Hematopoietic multipotent progenitor cell treated with erythropoietin and hydrocortisone succinate and interleukin-3 and kit ligand, for 17 days (in vitro differentiated cells): ENCODE results near the gene TMEM178B.

Experiments used
- DNase-seq: peaks from one replicate; pipeline ENCODE4 v3.0.0-alpha.2; 2015; ENCODE audit warnings: low spot score

Gene TMEM178B

DNA sequence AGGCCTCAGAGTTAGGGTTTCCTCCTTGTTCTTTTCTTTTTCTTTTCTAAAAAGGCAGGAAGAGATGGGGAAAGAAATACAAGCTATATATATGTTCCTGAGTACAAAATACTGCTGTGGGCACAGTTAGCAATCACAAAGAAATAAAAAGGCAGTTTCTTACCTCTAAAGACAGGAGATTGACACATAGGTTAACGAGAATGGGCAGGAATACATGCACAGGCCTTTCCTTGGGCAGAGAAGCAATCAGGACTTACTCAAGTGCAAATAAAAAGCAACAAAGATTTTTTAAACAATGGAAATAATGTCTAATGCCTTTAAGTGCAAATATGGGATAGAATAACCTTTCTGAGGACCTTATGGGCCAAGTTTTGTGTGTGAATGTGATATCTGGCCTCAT lies 357.8 kb downstream of the TMEM178B start:
- DNase-seq: no peak

DNA sequence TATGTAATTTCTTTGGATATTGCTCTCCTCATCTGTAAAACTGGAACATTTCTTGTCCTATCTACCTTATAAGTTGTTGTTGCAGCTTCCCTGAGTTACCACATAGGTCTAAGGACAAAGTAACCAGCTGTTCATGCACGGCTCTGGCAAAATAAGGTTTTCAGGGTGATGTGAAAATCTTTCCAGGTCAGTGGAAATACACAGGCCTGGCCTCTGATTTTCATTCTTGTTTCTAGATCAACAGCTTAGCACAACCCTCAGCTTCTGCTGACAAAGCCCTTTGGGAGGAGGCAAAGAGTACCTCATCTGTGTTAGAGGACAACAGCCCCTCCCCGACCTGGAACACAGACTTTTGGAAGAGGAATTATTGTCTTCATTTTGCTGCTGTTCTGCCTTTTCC lies 359.8 kb downstream of the TMEM178B start:
- no peak for DNase-seq

DNA sequence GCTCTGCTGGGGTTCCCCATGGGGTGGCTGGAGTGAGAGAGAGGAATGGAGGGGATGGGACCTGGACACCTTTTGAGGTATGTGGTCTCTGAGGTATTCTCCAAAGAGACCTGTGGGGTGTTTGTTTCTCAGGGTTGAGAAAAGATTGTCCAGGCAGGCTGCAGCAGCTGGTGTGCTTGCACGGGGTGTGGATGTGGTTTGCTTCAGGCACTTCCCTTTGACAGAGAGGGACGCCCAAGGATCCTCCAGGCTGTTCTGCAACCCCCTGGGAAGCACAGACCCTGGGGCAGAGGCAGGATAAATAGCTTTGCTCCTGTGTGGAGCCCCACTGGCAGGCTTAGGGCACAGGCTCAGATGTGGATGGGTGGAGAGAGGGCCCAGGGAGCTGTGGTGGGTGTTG lies 362.3 kb downstream of the TMEM178B start:
- no peak for DNase-seq

DNA sequence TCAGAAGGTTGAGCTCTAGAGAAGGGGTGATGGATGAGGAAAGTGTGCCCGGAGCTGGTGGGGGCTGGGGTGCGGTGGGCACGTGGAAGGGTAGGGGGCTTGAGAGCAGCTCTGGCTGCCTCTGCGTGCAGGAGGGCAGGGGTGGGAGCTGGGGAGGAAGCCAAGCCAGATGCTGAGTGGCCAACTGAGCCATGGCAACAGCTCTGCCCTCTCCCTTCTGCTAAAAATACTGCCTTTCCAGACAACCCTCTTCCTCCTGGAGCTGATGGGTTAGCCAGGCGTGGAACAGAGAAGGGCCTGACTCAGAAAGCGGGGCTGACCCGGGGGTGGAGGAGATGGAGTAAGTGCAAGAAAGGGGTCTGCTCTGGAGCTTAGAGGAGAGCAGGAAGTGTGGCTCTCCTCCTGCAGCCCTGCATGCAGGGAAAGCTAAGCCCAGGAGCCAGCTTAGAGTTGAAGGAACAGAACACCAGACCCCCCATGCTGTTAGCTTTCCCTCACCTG lies 362.8 kb downstream of the TMEM178B start:
- DNase-seq: no peak

DNA sequence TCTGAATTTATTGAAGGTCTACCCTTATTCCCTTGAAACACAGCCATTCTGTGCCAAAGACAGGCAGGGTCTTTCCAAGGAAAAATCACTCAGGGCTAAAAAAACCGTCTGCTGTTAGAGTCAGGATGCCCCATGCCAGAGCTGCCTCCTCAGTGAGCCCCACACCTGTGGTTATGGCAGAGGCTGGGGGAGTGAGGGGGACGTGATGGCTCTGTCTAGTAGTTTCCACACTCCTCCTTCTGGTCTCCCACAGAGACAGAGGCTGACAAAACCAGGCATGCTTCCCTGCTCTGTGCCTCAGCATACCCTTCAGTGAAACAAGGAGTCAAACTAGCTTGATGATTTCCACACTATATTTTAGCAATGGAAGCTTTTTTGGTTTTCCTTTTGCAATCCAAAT lies 365.3 kb downstream of the TMEM178B start:
- no peak for DNase-seq

DNA sequence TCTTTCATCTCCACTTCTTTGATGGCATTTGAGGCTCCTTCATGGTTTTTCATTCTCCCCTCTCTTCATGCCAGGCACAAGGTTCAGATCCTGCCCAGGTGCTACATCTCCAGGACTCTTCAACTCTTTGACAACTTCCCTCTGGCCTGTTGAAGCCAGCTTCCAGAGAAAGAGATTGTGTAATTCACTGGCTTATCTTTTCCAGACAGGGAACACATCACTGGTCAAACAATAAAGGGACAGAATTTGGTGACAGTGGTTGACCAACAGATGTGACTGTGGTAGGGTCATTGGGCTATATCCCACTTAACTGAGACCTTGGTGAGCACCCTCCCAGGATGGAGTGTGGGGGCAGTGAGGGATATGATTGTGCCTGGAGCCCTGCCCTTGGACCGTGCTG lies 365.9 kb downstream of the TMEM178B start:
- DNase-seq: no peak

DNA sequence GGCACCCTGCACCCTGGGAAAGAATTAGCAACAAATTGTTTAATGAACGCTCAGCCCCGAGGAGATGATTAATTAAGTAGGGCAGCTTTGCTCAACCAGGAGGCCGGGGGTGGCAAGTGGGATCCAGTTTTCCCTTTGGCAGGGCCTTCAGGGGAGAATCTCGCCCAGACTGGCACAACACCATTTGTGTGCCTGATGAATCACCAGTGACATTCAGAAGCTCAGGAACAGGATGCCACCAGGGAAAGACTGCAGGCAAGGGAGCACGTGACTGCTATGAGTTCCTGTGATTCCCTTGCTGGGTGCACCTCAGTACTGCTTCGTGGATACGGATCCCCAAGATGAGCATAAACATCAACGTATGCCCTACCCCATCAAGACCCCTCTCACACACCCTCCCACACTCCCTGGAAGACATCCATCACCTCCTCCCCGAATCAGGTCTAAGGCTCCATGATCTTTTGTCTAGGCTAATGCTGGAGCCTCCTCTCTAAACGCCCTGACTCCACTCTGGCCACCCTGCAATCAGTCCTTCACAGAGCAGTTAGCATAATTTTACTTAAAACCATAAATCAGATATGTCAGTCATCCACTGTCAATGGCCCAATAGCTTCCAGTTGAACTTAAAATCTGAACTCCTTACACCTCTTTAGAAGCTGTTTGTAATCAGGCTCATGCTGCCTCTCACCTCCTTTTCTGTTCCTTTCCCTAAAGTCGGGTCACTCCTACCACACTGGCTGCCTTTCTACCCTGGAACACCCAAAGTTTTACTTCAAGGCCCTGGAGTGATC lies 368.2 kb downstream of the TMEM178B start:
- DNase-seq: no peak

DNA sequence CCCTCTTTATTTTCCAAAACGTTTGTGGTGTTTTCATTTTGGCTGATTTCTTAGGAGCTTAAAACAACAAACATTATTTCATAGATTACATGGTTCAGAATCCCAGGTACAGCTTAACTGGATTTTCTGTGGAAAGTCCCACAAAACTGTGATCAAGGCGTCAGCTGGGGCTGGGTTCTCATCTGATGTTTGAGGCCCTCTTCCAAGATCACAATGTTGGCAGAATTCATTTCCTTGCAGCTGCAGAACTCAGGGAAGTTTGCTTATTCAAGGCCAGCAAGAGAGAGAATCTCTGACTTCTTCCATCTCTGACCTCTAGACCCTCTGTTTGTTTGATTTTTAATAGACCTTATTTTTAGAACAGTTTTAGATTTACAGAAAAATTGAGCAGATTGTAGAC lies 368.9 kb downstream of the TMEM178B start:
- DNase-seq: no peak

DNA sequence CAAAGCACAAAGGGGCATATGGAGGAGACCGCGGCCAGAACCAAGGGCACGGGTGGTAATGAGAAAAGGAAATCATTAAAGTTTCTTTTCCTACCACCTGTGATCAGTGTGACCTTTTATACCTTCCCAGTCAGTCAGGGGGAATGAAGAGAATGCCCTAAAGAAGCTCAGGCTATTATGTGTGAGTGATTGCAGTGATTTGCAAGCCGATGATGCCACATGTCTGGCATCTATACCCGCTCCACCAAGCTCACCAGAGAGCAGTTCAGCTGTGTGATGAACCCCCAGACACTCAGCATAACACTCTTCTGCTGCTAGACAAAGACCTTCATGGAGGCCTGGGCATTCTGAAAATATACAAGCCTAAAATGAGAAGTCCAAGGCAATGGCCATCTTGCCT lies 371.1 kb downstream of the TMEM178B start:
- no peak for DNase-seq

DNA sequence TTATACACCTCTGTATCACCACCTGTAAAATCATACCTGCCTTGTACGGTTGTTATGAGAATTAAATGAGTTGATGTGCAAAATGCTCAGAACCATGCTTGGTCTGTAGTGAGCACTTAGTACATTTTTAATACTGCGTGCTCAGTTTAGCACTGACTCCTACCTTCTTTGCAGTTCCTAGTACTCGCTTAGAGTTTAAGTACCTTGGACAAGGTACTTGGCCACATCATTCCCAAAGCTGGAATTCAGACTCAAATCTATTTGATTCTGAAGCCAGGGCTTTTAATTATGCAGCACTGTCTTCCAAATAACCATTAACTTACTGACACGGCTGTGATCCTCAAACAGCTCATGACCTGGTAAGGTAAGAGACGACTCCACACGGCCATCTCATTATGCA lies 377.4 kb downstream of the TMEM178B start:
- DNase-seq: no peak

DNA sequence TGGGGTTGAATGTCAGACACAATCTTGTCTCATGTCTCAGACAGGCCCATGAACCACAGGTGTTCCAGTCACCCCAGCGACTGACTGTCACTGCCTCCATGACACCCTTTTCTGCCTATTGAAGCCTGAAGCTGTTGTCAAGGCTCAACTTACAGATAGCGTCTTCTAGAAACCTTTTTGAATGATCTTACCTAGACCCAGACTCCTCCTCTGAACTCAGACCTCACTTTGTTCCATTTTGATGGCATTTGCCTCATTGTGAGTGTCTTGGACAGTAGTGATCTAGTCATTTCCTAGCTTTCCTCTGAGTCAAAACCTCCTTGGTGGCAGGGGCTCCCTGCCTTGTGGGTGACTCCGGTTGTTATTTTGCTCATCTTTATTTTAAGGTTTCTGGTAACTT lies 379.0 kb downstream of the TMEM178B start:
- no peak for DNase-seq

DNA sequence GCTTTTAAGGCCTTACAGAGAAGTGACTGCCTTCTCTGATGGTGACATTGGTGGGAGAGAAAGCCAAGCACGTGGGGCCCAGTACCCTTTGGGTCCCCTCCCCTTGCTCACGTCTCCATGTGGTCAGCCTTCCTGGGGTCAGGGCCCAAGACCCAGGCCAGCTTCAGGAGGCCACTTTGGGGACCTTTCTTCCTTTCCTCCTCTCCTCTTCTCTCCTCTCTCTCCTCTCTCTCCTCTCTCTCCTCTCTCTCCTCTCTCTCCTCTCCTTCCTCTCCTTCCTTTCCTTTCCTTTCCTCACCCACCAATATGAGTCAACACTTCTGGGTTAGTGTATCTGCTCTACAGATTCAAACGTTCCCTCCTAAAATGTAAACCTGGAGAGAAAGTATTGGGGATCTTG lies 380.5 kb downstream of the TMEM178B start:
- no peak for DNase-seq

DNA sequence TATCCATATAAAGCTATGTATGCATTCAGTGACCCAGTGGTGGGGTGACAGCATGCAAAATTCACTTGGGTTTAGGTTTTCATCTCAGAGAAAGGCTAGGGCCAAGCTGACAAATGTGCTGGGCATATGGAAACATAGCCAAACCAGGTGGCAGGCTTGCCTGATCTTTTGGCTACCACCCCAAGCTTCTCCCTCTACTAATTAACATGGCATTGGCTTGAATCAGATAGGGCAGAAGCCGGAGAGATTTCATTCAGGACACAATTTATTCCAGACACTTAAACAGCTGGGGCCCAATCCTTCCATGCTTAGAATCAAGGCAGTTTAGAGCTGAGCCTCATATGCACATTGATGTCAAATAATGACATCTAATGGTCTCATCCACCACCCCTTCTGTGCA lies 381.9 kb downstream of the TMEM178B start:
- no peak for DNase-seq

DNA sequence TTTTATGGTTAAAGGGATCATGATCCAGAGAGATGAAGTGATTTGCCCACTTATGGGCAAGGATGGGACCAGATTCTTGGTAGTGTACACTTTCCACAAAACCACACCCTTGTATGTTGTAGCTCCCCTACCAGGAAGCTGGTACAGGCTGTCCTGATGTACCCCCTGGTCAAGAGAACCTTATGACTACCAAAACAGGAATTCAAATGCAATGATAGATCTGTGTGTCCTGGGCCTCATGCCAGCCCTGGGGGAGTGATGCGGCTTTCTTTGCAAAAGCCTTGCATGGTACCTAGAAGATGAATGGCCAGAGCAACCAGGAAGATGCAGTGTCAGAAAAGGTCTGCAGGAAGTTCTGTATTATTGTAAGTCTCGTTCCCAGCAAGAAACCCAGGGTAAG lies 382.4 kb downstream of the TMEM178B start:
- no peak for DNase-seq

DNA sequence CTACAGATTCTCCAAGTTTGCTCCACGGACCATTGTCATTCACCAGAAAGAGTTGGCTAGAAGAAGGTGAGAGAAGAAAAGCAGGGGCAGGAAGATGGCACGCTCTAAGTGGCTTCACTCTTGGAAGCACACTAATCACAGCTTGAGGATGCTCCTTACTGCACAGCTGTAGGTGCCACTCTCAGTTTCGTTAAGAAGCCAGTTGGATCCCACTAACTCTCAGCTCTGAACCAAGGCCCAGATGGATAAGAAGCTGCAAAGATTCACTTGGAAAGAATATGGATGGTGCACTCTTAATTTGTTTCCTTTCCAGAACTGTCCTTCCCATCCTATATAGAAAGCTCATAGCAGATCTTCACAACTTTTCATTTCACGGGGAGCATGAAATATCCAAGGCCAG lies 382.8 kb downstream of the TMEM178B start:
- no peak for DNase-seq

DNA sequence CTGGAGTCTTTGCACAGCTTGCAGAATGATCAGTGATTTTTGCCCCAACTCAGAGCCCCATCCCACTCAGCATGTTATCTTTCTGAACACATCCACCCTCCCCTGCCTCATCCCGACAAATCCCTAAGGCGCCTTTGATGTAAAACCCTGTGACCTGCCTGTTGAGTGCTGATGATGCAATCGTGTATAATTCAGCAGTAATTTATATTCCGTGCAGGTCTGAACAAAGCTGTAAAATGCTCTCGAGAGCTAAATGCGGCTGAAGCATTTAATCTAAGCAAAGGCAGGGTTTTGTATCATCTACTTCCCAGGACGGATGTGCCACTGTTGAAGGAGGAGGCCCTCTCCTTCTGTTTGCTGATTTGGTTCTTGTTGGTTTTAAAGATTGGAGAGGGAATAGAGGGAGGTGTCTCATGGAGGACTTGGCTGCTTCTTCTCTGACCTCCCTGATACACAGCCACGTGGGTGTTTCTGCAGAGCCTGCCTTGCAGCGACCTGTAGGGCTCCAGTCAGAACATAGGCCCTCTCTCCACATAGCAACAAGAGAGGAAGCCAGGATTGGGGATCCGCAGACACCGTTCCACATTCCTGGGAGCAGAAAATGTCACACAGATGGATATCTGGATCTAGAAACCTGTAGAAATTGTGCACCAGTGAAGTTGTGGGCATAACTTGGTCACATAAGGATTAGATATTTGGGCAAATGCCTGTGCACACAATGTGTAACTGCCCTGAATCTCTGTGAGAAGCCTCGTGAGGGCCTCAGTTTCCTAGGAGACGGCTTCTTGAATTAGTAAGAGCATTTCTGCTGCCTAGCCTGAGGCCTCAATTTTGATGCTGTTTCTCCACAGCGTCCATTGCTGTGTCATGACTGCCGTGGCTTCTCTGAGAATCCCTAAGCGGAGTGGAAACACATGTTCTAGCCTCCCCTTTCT lies 387.2 kb downstream of the TMEM178B start:
- DNase-seq: no peak

DNA sequence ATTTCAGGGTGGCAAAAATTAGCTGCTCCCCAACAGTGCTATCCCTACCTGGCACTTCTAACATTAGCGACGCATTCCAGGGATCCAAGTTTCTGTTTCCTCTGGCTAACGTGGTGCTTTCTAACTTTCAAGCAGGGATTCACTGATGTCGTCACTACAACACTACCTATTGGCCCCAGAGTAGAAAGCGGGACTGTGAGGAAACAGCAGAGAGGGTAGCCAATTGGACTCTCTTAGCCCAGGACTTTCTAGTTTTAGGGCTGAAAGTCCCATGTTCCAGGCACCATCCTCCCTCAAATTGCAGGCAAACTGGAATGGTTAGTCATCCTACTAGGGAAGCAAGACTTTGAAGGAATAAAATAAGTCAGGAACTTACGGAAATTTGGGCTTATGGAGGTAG lies 388.1 kb downstream of the TMEM178B start:
- no peak for DNase-seq

DNA sequence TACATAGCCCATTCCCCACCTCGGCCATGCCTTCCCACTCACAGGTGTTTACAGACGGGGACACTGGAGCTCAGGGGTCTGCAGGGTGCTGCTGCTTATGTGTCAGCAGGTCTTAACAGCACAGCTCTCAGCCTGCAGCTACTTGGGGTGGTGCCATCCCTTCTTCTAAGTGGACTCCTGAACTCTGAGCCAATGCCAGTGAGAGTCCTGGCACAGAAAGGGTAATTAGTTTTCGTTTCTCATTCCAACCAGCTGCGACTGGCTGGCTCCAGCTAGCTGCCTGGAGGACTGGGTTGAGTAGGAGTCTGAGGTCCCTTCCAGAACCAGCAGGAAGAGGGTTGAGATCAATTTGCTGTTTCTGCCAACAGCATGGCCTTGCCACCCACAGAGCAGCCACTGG lies 389.1 kb downstream of the TMEM178B start:
- DNase-seq: no peak

DNA sequence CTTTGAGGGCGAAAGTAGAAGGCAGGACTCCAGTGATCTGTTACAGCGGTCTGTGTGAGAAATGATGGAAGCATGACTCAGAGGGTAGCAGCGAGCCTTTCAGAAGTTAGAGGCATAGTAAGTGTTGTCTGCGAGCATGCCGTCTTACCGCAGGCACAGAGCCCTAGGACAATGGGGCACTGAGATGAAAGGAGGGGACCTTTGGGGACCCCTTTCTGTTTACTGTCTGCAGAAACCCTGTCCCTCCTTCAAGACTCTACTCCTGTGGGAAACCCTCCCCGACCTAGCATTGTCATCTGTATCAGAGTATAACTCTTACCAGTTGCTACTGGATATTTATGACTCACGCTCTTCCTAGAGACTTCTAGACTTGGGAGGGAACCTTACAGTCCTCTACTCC lies 390.1 kb downstream of the TMEM178B start:
- no peak for DNase-seq

DNA sequence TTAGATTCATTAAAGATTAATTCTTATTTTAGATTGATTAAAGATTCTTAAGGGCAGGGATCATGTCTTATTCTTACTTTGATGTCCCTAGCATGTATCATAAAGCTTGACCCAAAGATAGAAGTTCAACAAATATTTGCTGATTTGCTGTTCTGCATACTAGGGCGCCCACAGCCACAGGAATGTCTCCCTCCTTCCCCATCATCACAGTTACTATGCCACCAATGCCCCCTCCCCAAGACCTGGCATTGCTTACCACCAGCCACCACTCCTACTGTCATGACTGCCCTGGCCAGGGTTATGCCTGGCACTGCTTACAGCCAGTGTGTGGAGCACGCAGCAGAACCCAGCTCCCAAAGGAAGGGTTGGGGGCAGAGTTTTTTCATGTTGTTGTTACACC lies 390.7 kb downstream of the TMEM178B start:
- no peak for DNase-seq

DNA sequence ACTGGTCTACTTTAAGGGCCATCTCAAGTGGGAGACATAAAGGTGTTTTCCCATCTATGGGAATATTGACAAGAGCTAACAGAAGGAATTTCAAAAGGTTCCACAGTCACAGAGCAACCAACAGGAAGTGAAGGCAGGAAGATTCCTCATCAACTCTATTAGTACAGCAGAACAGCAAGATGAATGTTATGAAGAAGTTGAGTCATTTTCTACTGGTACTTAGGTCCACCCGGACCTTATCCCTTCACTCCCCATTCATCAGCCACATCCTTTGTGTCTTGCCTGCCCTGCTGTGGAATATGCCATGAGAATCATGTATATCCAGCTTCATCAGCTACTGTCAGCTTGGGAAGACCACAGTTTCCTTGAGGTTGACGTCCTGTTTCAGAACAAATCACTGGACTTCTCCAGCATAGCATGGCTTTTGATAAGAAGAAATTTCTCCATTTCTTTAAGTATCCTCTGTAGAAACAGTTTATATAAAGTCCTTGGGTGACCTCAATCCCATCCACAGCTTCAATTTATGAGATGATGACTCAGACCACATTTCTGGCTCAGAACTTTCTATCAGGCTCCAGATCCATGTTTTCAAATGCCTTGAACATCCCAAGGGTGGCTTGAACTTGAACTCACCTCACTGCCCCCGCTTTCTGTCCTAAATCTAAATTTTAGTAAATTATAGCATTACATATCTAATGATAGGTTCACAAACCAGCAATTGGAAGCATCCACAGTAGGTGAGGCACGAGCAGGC lies 392.5 kb downstream of the TMEM178B start:
- DNase-seq: no peak

DNA sequence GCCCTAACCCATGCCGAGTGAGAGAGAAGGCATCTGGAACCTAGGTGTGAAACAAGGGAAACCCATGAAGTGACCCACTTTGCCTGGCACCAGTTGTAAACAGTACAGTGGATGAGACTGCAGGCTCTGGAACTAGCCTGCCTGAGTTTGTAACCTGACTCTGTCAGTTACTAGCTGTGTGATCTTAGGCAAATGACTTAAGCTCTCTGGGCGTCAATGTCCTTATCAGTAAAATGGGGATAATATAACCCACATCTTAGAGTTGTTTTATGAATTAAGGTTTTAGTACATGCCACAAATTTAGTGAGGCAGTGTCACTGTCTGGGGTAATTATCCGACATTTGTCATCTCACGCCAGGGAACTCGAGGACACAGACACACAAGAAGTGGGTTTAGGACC lies 394.5 kb downstream of the TMEM178B start:
- no peak for DNase-seq
